DMS 273 treated with DMSO at 0.1 percent for 48 hours (cell line): ENCODE results near the gene DPYSL3.
"Not testable (repeated sequence)": the region's sequence is repeated elsewhere in the genome, so short reads cannot be mapped to it uniquely, and the experiment has no call there.

ENCODE experiments used
- DNase-seq: peaks from one replicate; lab custom pipeline; 2025; lab: John Stamatoyannopoulos, UW

Gene DPYSL3

GRCh38 chr5:147369742-147370374, 140.0 kb downstream of the DPYSL3 start:
- DNase-seq, result no peak

- not testable (repeated sequence) for DNase-seq
These were observed 142.5 kb downstream of the DPYSL3 start for GRCh38 chr5:147367381-147367780.

- no peak for DNase-seq
These were observed 148.3 kb downstream of the DPYSL3 start for GRCh38 chr5:147361441-147362175.

GRCh38 chr5:147360816-147361215, 149.1 kb downstream of the DPYSL3 start:
- DNase-seq, result no peak

GRCh38 chr5:147359581-147359980, 150.3 kb downstream of the DPYSL3 start:
- DNase-seq, result no peak

- DNase-seq, result no peak
These were observed 150.8 kb downstream of the DPYSL3 start for GRCh38 chr5:147359101-147359500.

- DNase-seq, result no peak
These were observed 160.6 kb downstream of the DPYSL3 start for GRCh38 chr5:147349241-147349640.

GRCh38 chr5:147348451-147348850, 161.4 kb downstream of the DPYSL3 start:
- DNase-seq, result no peak

- no peak for DNase-seq
These were observed 161.8 kb downstream of the DPYSL3 start for GRCh38 chr5:147348046-147348445.

GRCh38 chr5:147346006-147346561, 163.8 kb downstream of the DPYSL3 start:
- DNase-seq, result no peak

GRCh38 chr5:147344861-147345260, 165.0 kb downstream of the DPYSL3 start:
- DNase-seq, result no peak

GRCh38 chr5:147341345-147341744, 168.5 kb downstream of the DPYSL3 start:
- DNase-seq, result no peak

- no peak for DNase-seq
These were observed 168.9 kb downstream of the DPYSL3 start for GRCh38 chr5:147340941-147341340.
